Epithelial cell of proximal tubule (primary cell): ENCODE data around the gene ATIC. TPM values are rescaled to one million over a fixed set of nuclear protein-coding genes. Genes with fewer than 3 reads are reported as not detected.

Experiments used
- DNase-seq: peaks from one replicate; pipeline ENCODE4 v3.0.0-alpha.2; 2011; ENCODE audit warnings: low read depth
- H3K4me3 ChIP-seq: 2 replicates; pipeline ENCODE4 v1.5.1; 2011; ENCODE audit warnings: low read depth, mild to moderate bottlenecking, low read length
- total RNA-seq: library from RNA; depleted of rRNA; stranded (reverse); fragments of >200 nt; gene quantifications from 2 replicates; pipeline ENCODE4 v1.2.3, GENCODE V29; 2015
- TF ChIP-seq, protein P1 (sequence below): conservative IDR thresholded peaks from 2 replicates; pipeline ENCODE4 v1.5.1; 2012; ENCODE audit warnings: low read depth, mild to moderate bottlenecking, low read length

ATIC gene
- total RNA-seq, 1 donor from 2014 or later: 58.3 TPM

DNA sequence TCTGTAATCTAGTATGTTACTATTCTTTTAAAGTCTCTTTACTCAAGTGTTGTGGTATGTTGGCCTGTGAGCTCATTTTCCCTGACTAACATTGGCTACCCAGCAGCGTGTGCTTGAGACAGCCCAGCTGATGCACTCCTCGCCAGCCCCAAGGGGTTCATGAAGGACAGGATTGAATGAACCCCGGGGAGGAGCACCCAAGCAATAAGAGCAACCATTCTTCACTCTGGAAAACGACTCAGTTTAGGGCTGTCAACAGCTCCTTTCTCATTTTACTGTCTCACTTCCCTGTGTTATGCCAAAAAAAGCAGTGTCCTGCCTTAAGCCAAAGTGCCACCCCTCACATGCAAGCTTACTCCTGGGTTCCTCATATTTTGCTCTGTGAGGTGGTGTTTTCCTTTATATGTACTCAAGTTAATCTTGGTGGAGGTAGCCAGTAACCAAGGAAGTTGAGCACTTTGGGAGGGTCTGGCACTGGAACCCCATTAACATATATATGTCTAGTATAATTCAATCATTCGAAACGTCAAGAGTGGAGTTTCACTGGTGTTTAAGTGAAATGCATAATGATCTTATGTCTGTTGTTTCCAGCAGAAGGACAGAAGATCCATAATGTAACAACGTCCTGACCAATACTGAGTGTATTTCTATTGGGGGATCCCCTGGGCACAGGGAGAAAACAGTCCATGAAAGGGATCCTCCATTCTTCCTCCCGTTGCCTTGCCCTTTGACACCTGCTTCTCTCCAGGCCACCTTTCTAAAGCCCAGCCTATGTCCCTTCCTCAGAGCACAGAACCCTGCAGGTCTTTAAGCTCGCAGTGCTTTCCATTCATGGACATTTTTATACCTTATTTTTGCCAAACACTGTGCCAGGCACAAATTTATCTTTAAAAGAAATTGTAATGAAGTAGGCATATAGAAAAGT is 43.2 kb downstream of the ATIC start:
- DNase-seq: no peak

DNA sequence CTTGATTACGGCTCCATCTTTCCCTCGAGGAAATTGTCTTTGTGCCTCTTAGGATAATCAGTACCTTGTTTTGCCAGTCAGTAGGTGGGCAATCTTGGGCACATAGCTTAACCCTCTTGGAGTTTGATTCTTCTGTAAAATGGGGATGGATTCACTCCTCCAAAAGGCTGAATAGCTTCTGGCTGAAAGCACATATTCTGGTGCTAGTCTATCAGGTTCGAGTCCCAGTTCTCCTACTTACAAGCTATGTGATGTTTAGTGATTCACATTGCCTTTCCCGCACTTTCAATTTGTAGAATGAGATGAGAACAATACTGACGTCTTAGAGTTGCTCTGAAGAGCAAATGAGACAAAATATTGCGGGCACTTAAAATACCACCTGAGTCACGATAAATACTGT is 43.9 kb downstream of the ATIC start:
- TF ChIP-seq, protein P1, sequence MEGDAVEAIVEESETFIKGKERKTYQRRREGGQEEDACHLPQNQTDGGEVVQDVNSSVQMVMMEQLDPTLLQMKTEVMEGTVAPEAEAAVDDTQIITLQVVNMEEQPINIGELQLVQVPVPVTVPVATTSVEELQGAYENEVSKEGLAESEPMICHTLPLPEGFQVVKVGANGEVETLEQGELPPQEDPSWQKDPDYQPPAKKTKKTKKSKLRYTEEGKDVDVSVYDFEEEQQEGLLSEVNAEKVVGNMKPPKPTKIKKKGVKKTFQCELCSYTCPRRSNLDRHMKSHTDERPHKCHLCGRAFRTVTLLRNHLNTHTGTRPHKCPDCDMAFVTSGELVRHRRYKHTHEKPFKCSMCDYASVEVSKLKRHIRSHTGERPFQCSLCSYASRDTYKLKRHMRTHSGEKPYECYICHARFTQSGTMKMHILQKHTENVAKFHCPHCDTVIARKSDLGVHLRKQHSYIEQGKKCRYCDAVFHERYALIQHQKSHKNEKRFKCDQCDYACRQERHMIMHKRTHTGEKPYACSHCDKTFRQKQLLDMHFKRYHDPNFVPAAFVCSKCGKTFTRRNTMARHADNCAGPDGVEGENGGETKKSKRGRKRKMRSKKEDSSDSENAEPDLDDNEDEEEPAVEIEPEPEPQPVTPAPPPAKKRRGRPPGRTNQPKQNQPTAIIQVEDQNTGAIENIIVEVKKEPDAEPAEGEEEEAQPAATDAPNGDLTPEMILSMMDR: no peak
- no peak for DNase-seq
- no peak overlapping the region for H3K4me3 ChIP-seq

More for the DNA sequence above, 43.2 kb downstream of the ATIC start:
- TF ChIP-seq, protein P1: no peak
- no peak overlapping the region for H3K4me3 ChIP-seq

DNA sequence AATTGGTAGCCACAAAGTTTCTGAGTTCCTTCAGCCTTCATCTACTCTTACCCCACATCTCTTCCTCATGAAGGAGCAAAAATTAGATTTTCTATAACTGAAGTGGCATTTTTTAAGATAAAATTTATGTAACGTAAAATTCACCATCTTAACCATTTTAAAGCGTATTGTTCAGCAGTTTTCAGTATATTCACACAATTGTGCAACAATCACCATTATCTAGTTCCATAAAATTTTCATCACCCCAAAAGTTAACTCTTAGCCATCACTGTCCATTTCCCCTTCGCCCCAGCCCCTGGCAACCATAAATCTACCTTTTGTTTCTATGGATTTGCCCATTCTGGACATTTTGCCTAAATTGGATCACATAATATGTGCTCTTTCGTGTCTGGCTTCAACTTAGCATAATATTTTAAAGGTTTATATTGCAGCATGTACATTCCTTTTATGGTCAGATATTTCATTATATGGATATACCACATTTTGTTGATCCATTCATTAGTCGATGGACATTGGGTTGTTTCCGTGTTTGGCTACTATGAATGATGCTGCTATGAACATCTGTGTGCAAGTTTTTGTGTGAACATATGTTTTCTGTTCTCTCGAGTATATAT is 44.6 kb downstream of the ATIC start:
- TF ChIP-seq, protein P1: no peak
- no peak overlapping the region for H3K4me3 ChIP-seq
- no peak for DNase-seq

DNA sequence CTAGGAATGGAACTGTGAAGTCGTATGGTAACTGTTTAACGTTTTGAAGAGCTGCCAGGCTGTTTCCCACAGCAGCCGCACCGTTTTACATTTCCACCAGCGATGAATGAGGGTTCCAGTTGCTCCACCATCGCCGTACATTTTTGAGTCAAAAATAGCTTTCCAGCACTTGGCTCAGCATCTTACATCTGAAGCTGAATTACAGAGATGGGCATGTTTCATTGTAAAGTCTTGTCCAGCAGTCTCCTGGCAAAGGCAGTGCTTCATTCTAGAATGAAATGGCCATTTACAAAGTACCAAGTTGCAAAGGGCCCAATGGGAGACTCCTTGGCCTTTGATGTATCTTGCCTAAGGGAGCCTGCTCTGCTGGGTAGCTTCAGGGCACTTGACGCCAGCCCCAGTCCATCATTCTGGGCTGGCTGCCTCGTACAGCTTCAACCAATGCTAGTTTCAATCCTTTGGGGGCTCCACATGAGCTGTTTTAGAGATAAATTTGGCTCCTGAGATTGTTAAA is 45.1 kb downstream of the ATIC start:
- DNase-seq: no peak
- TF ChIP-seq, protein P1: no peak
- no peak overlapping the region for H3K4me3 ChIP-seq

DNA sequence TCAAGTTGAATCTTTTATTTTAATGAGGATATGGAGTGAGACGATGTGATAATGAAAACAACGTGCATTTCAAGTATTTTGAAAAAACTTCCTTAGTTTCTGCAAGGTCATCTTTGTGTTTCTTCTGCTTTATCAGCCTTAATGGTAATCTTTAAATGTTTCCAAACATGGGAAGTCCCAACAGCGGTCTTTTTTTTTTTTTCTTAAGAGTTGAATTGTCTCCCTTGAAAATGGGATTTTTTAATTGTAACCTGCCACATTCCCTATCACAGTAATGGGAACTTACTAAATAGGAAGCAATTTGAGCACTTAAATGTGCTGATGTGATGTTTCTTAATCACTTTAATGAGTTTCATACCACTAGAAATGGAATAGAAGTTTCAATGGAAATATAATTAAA is 45.8 kb downstream of the ATIC start:
- TF ChIP-seq, protein P1: no peak
- H3K4me3 ChIP-seq: no peak overlapping the region
- no peak for DNase-seq

DNA sequence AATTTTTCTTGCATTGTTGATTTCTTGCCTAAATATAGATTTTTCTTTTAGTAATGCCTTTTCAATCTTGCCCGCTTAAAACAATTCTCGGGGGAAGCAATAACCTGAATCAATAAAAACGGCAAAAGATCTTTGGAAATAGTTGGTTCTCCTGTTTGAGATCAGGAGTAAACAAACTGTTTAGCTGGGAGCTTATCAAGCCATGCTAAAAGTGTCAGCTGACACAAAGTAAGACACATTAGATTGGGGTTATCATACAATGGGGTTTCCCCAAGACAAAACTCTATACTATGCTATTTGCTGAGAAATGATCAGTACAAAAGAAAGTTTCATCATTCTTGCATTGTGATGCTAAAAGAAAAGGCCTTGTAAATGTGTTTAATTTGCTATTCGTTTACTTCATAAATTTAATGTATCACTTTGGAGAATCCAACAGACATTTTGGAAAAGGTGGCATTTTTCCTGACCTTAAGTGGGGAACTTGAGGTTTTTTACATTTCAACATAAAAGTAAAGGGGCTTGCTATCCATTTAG is 46.5 kb downstream of the ATIC start:
- H3K4me3 ChIP-seq: no peak overlapping the region
- TF ChIP-seq, protein P1: no peak
- no peak for DNase-seq
